A549 (cell line): ENCODE results near the gene TMEM97. TPM values are rescaled to one million over a fixed set of nuclear protein-coding genes. Genes with fewer than 3 reads are reported as not detected.
"Not testable (repeated sequence)": the region's sequence is repeated elsewhere in the genome, so short reads cannot be mapped to it uniquely, and the experiment has no call there.

Experiments used
- ATAC-seq, 2 experiments: fragments of 200-7000 bp in 1 of 2; fragments of >200 bp in 1 of 2; cut with Nextera tagmentation in 1 of 2; cut with Tn5 transposase in 1 of 2; 3 replicates each; pipeline versions ENCODE4 v1.8.0 to v1.9.1; 2018 to 2020; ENCODE audit warnings: mild to moderate bottlenecking in 1 of 2, moderate library complexity in 1 of 2
- CTCF ChIA-PET: fragments of 300-600 bp; sonication (Branson Sonifier 250); formaldehyde crosslinking; extraction: SDS; loops from one replicate; lab custom pipeline; 2021; ENCODE audit warnings: antibody characterized with exemption, inconsistent platforms; lab: Yijun Ruan, JAX
- POLR2A ChIA-PET: fragments of 350-600 bp; formaldehyde crosslinking; extraction: SDS; loops from one replicate; lab custom pipeline; 2021; ENCODE audit warnings: antibody characterized with exemption, inconsistent platforms; lab: Yijun Ruan, JAX
- DNase-seq, 2 experiments: peaks; one replicate each; pipeline versions ENCODE4 v3.0.0 to v3.0.0-alpha.2; 2011 to 2016; ENCODE audit warnings: low read depth in 1 of 2, low spot score in 1 of 2
- FAIRE-seq: peaks from 2 replicates; lab custom pipeline; 2011; peaks lifted over from hg19 to GRCh38; lab: Jason Lieb, UNC
- H3K27ac ChIP-seq, 2 experiments: fragments of >200 bp; sonication (Bioruptor Twin); formaldehyde crosslinking; 3 replicates each; pipeline ENCODE4 v1.5.1; 2016 to 2017
- H3K4me1 ChIP-seq: fragments of >200 bp; sonication (Bioruptor Twin); formaldehyde crosslinking; 3 replicates; pipeline ENCODE4 v1.6.1; 2016
- H3K4me2 ChIP-seq: fragments of >200 bp; sonication (Bioruptor Twin); formaldehyde crosslinking; 3 replicates; pipeline ENCODE4 v1.6.1; 2016
- H3K4me3 ChIP-seq: fragments of >200 bp; sonication (Bioruptor Twin); formaldehyde crosslinking; 3 replicates; pipeline ENCODE4 v1.5.1; 2016
- H3K9me3 ChIP-seq: fragments of >200 bp; sonication (Bioruptor Twin); formaldehyde crosslinking; 3 replicates; pipeline ENCODE4 v1.6.1; 2016
- CBX2 ChIP-seq: fragments of 200-600 bp; sonication (generic); IDR thresholded peaks from 2 replicates; pipeline ENCODE4 v1.6.1; 2016; ENCODE audit warnings: low read depth, mild to moderate bottlenecking, borderline replicate concordance
- CBX8 ChIP-seq: fragments of 200-600 bp; sonication (generic); IDR thresholded peaks from 2 replicates; pipeline ENCODE4 v1.6.1; 2016
- EHMT2 ChIP-seq: fragments of 200-600 bp; sonication (generic); IDR thresholded peaks from 2 replicates; pipeline ENCODE4 v1.6.1; 2016; ENCODE audit warnings: antibody characterized with exemption, low read depth, mild to moderate bottlenecking, moderate library complexity
- EP300 ChIP-seq, 2 experiments: fragments of >200 bp; sonication (Bioruptor Twin); formaldehyde crosslinking; IDR thresholded peaks; 2 replicates in 1 of 2; 3 replicates in 1 of 2; pipeline ENCODE4 v1.6.1; 2016 to 2017
- FOSB ChIP-seq: fragments of 250-450 bp; sonication (Bioruptor Pico); IDR thresholded peaks from 2 replicates; pipeline ENCODE4 v1.5.0; 2020; ENCODE audit warnings: mild to moderate bottlenecking, moderate library complexity
- HDAC2 ChIP-seq: fragments of 200-600 bp; sonication (generic); IDR thresholded peaks from 2 replicates; pipeline ENCODE4 v1.6.1; 2016
- HES2 ChIP-seq: fragments of >200 bp; sonication (Bioruptor Twin); formaldehyde crosslinking; IDR thresholded peaks from 2 replicates; pipeline ENCODE4 v1.6.1; 2016
- HMGXB4 ChIP-seq: fragments of 250-450 bp; sonication (Bioruptor Pico); IDR thresholded peaks from 2 replicates; pipeline ENCODE4 v1.5.0; 2021; ENCODE audit warnings: mild to moderate bottlenecking, moderate library complexity, borderline replicate concordance
- HOXB5 ChIP-seq: fragments of 250-450 bp; sonication (Bioruptor Pico); IDR thresholded peaks from 2 replicates; pipeline ENCODE4 v1.5.0; 2020; ENCODE audit warnings: mild to moderate bottlenecking, moderate library complexity
- KDM1A ChIP-seq: fragments of 200-600 bp; sonication (generic); IDR thresholded peaks from 2 replicates; pipeline ENCODE4 v1.6.1; 2016; ENCODE audit warnings: low read depth, mild to moderate bottlenecking
- MAFK ChIP-seq: fragments of 450-650 bp; IDR thresholded peaks from 2 replicates; pipeline ENCODE4 v1.6.1; 2014; ENCODE audit not compliant: partially characterized antibody
- POLR2A ChIP-seq: IDR thresholded peaks from 2 replicates; pipeline ENCODE4 v1.6.1; 2012; ENCODE audit warnings: mild to moderate bottlenecking, low read length
- POLR2AphosphoS2 ChIP-seq: conservative IDR thresholded peaks from 2 replicates; pipeline ENCODE4 v1.6.1; 2012; ENCODE audit warnings: low read length, improper control_type of control experiment, inconsistent platforms
- RAD21 ChIP-seq, 2 experiments: fragments of >200 bp in 1 of 2; sonication (Bioruptor Twin) in 1 of 2; formaldehyde crosslinking in 1 of 2; IDR thresholded peaks in 1 of 2; conservative IDR thresholded peaks in 1 of 2; 2 replicates in 1 of 2; 3 replicates in 1 of 2; pipeline ENCODE4 v1.6.1; 2012 to 2018; ENCODE audit warnings: inconsistent platforms in 1 of 2
- RARB ChIP-seq: fragments of 250-450 bp; sonication (Bioruptor Pico); IDR thresholded peaks from 2 replicates; pipeline ENCODE4 v1.8.0; 2021; ENCODE audit warnings: mild to moderate bottlenecking, moderate library complexity
- RCOR1 ChIP-seq: fragments of 150-350 bp; IDR thresholded peaks from 2 replicates; pipeline ENCODE4 v1.6.1; 2014; ENCODE audit warnings: antibody characterized with exemption, low read length, low read depth
- SREBF2 ChIP-seq: fragments of 450-650 bp; IDR thresholded peaks from 2 replicates; pipeline ENCODE4 v1.6.1; 2014; ENCODE audit warnings: mild to moderate bottlenecking, moderate library complexity
- TP53 ChIP-seq: fragments of 250-450 bp; sonication (Bioruptor Pico); IDR thresholded peaks from 2 replicates; pipeline ENCODE4 v1.5.0; 2021; ENCODE audit warnings: mild to moderate bottlenecking, moderate library complexity
- ZSCAN20 ChIP-seq: fragments of 250-450 bp; sonication (Bioruptor Pico); IDR thresholded peaks from 2 replicates; pipeline ENCODE4 v1.8.0; 2022; ENCODE audit warnings: mild to moderate bottlenecking, moderate library complexity
- WGBS: methylation state at CpG from one replicate; pipeline ENCODE4 v1.1.6; 2017; ENCODE audit errors: missing lambda C conversion rate; 5-methylcytosine and 5-hydroxymethylcytosine counted together
- polyA plus RNA-seq, 4 experiments: library from polyadenylated mRNA; depleted of rRNA in 3 of 4; stranded (reverse); fragments of >200 nt; fragmentation: RNase III in 1 of 4; extraction: RNeasy Plus Mini Kit Qiagen cat#74134 plus additional on column Dnase treatment in 1 of 4; gene quantifications; 2 replicates in 3 of 4; 3 replicates in 1 of 4; pipeline ENCODE4 v1.2.3, GENCODE V29; 2011 to 2017

TMEM97 gene
- polyA plus RNA-seq, 2 of the 4 experiments (the other 2 are of a cell fraction) = 75.6 to 90.9 TPM

GRCh38 chr17:28290703-28291102 is 28.3 kb upstream of the TMEM97 start:
- TF ChIP-seq MAFK (peak; percentile 44), RARB (no peak)
- ATAC-seq (no peak), DNase-seq (no peak), FAIRE-seq (no peak)
- Histone ChIP-seq H3K4me2 (no peak overlapping the region), H3K4me1 (no peaks in the 10 kb centered on the region), H3K27ac (no peak overlapping the region), H3K9me3 (no peaks in the 10 kb centered on the region), H3K4me3 (no peak overlapping the region)
- CTCF ChIA-PET = interaction anchor here (0.9 to 2.1 kb wide), 4 partner anchors 9 to 39 kb away, joined by 3 to 11 read pairs (median 3); no protein-coding TSS in a partner anchor
- POLR2A ChIA-PET = no interaction called here
- WGBS = 61% methylated on average over 2 of the region's 2 CpGs

GRCh38 chr17:28291780-28292330 is 27.1 kb upstream of the TMEM97 start:
- TF ChIP-seq ZSCAN20 = no peak
- 25% methylated on average over 1 of the region's 1 CpG for WGBS
- Histone ChIP-seq H3K27ac (no peak overlapping the region), H3K4me2 (no peak overlapping the region), H3K4me1 (no peaks in the 10 kb centered on the region), H3K4me3 (no peak overlapping the region), H3K9me3 (no peaks in the 10 kb centered on the region)
- CTCF ChIA-PET = interaction anchor here (1.4 kb wide), 1 partner anchor 23 kb away, joined by 3 read pairs; no protein-coding TSS in a partner anchor
- DNase-seq (no peak), ATAC-seq (no peak), FAIRE-seq (peak; percentile 63)
- POLR2A ChIA-PET = no interaction called here

- CTCF ChIA-PET = interaction anchor here (1.4 to 1.7 kb wide), 2 partner anchors 24 to 29 kb away, joined by 3 read pairs; no protein-coding TSS in a partner anchor
- 0 out of 5 replicates have a peak, but pooled peaks of 1 of the 2 experiments have one; percentile 3 for TF ChIP-seq RAD21 (conservative IDR thresholded peaks at IDR 0.05 in 1 of 2, IDR thresholded peaks at IDR 0.05 in 1 of 2)
- H3K4me1 ChIP-seq, POLR2A ChIA-PET, FAIRE-seq, H3K27ac ChIP-seq, H3K4me2 ChIP-seq, H3K4me3 ChIP-seq, DNase-seq, H3K9me3 ChIP-seq: not testable (repeated sequence)
- peak in 1 of 2 experiments; percentile 50; a peak in 2 of 6 replicates for ATAC-seq
- WGBS = 72% methylated on average over 12 of the region's 12 CpGs
Measured at GRCh38 chr17:28292878-28293277, 26.1 kb upstream of the TMEM97 start.

GRCh38 chr17:28293994-28294393 is 25.0 kb upstream of the TMEM97 start:
- ATAC-seq (no peak), FAIRE-seq (no peak), DNase-seq (no peak)
- no peak overlapping the region for H3K4me2 ChIP-seq
- TF ChIP-seq HES2 (no peak), SREBF2 (no peak), RCOR1 (no peak), ZSCAN20 (no peak), EP300 (IDR thresholded peaks at IDR 0.05) (no peak), POLR2AphosphoS2 (no peak), POLR2A (no peak), HOXB5 (no peak), KDM1A (no peak), RAD21 (conservative IDR thresholded peaks at IDR 0.05 in 1 of 2, IDR thresholded peaks at IDR 0.05 in 1 of 2) (no peak), CBX8 (no peak)
- CTCF ChIA-PET = interaction anchor here (1.5 to 1.7 kb wide), 3 partner anchors 17 to 43 kb away, joined by 3 to 4 read pairs (median 4); no protein-coding TSS in a partner anchor
- H3K4me3 ChIP-seq = no peak overlapping the region
- no peaks in the 10 kb centered on the region for H3K9me3 ChIP-seq
- 82% methylated on average over 6 of the region's 6 CpGs for WGBS
- no peaks in the 10 kb centered on the region for H3K4me1 ChIP-seq
- no peak overlapping the region for H3K27ac ChIP-seq
- POLR2A ChIA-PET = interaction anchor here (0.7 kb wide), 1 partner anchor 67 kb away, joined by 3 read pairs; no protein-coding TSS in a partner anchor

- TF ChIP-seq HDAC2 (no peak), FOSB (CRISPR knock-in tag) (no peak), EHMT2 (no peak), TP53 (CRISPR knock-in tag) (no peak), CBX2 (no peak), SREBF2 (no peak), HMGXB4 (CRISPR knock-in tag) (no peak)
- POLR2A ChIA-PET = no interaction called here
- H3K27ac ChIP-seq = no peak overlapping the region
Measured at GRCh38 chr17:28295677-28296578, 23.1 kb upstream of the TMEM97 start.

More at GRCh38 chr17:28295677-28296578, 23.1 kb upstream of the TMEM97 start:
- Histone ChIP-seq H3K9me3 (no peaks in the 10 kb centered on the region), H3K4me1 (no peaks in the 10 kb centered on the region), H3K4me2 (no peak overlapping the region), H3K4me3 (no peak overlapping the region)
- 51% methylated on average over 3 of the region's 3 CpGs for WGBS
- no peak for ATAC-seq
- CTCF ChIA-PET = interaction anchor here (0.7 kb wide), 4 partner anchors 9 to 1231 kb away, joined by 3 read pairs; no protein-coding TSS in a partner anchor
- FAIRE-seq = no peak
- no peak for DNase-seq
